ENCODE results near the gene LGR5.

GRCh38 chr12:71393625-71394024 lies 46.0 kb upstream of the LGR5 start:
- no peak for TF ChIP-seq CTCF (IDR thresholded peaks at IDR 0.05; ENCODE audit: extremely low read depth in 1 of 2, insufficient read depth in 1 of 2, low read depth in 1 of 2, low read length in 2 of 2)
- TF ChIP-seq JUN (IDR thresholded peaks at IDR 0.05; ENCODE audit: borderline replicate concordance, insufficient read depth, insufficient read length, low read depth): no peak
- TF ChIP-seq POLR2AphosphoS5 (IDR thresholded peaks at IDR 0.05; ENCODE audit: insufficient read depth, low read depth, low read length): no peak
- TF ChIP-seq POLR2A (IDR thresholded peaks at IDR 0.05; ENCODE audit: low read depth, low read length): no peak
- TF ChIP-seq GATA2 (IDR thresholded peaks at IDR 0.05; ENCODE audit: insufficient read depth, insufficient read length, low read depth, low read length): no peak
- TF ChIP-seq EZH2 (IDR thresholded peaks at IDR 0.05; ENCODE audit: borderline replicate concordance, low read depth, low read length, severe bottlenecking): no peak
- no peak for TF ChIP-seq MAX (IDR thresholded peaks at IDR 0.05; ENCODE audit: insufficient read depth, insufficient read length)
- TF ChIP-seq MYC (IDR thresholded peaks at IDR 0.05; ENCODE audit: low read depth, low read length): no peak

Measured in endothelial cell of umbilical vein (primary cell).